Transverse colon (tissue), 4 donors: Measurements from ENCODE around the gene TYRO3.

ENCODE experiments used
- POLR2AphosphoS5 ChIP-seq, 3 donors: sonication (generic); formaldehyde crosslinking; IDR thresholded peaks; one replicate each; pipeline ENCODE4 v1.6.1; 2016; ENCODE audit warnings: antibody characterized with exemption in 3 of 3
- TF ChIP-seq, protein P1 (sequence below), 5 experiments: fragments of 200-600 bp in 3 of 5; fragments of 450-650 bp in 2 of 5; sonication (generic) in 3 of 5; IDR thresholded peaks; 1 replicate in 2 of 5; 2 replicates in 3 of 5; pipeline ENCODE4 v1.5.1; 2016 to 2017; ENCODE audit warnings: antibody characterized with exemption in 5 of 5, inconsistent platforms in 3 of 5, mild to moderate bottlenecking in 2 of 5, moderate library complexity in 1 of 5

DNA sequence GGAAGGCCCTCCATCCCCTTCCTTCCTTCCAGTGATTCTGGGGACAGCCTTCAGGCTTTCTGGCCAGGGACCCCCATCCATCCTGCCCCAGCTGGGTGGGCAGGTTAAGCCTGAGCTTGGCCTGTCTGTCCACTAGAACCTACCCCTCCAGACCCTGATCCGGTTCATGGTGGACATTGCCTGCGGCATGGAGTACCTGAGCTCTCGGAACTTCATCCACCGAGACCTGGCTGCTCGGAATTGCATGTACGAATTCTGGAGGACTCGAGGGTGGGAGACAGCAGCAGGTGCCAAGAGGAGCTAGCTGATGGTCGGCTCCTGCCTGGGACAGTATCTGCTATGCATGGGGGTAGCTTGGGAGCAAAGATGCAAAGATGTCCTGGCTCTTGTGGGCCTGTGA is 13.9 kb downstream of the TYRO3 start:
- TF ChIP-seq, protein P1, sequence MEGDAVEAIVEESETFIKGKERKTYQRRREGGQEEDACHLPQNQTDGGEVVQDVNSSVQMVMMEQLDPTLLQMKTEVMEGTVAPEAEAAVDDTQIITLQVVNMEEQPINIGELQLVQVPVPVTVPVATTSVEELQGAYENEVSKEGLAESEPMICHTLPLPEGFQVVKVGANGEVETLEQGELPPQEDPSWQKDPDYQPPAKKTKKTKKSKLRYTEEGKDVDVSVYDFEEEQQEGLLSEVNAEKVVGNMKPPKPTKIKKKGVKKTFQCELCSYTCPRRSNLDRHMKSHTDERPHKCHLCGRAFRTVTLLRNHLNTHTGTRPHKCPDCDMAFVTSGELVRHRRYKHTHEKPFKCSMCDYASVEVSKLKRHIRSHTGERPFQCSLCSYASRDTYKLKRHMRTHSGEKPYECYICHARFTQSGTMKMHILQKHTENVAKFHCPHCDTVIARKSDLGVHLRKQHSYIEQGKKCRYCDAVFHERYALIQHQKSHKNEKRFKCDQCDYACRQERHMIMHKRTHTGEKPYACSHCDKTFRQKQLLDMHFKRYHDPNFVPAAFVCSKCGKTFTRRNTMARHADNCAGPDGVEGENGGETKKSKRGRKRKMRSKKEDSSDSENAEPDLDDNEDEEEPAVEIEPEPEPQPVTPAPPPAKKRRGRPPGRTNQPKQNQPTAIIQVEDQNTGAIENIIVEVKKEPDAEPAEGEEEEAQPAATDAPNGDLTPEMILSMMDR (IDR thresholded peaks at IDR 0.05): no peak
- TF ChIP-seq POLR2AphosphoS5 (IDR thresholded peaks at IDR 0.05): no peak
